Endometrium (tissue), 2 donors: ENCODE data around the gene NFATC1.

ENCODE experiments used
- FAIRE-seq: peaks from 2 replicates; lab custom pipeline; 2012; peaks lifted over from hg19 to GRCh38; lab: Jason Lieb, UNC
- donor health status: control.
- donor health status: control.

The NFATC1 gene

GRCh38 chr18:79458131-79458838 lies 62.6 kb downstream of the NFATC1 start:
- FAIRE-seq: no peak

GRCh38 chr18:79458917-79459803 lies 63.4 kb downstream of the NFATC1 start:
- FAIRE-seq: no peak

- FAIRE-seq: no peak
These were observed 64.3 kb downstream of the NFATC1 start for GRCh38 chr18:79459946-79460480.

GRCh38 chr18:79460481-79461300 lies 65.0 kb downstream of the NFATC1 start:
- no peak for FAIRE-seq

- FAIRE-seq: no peak
These were observed 65.9 kb downstream of the NFATC1 start for GRCh38 chr18:79461627-79462026.

- no peak for FAIRE-seq
These were observed 67.8 kb downstream of the NFATC1 start for GRCh38 chr18:79463424-79463960.

GRCh38 chr18:79465392-79465991 lies 69.8 kb downstream of the NFATC1 start:
- no peak for FAIRE-seq

- FAIRE-seq: no peak
These were observed 70.9 kb downstream of the NFATC1 start for GRCh38 chr18:79466591-79466990.

- FAIRE-seq: no peak
These were observed 71.4 kb downstream of the NFATC1 start for GRCh38 chr18:79467126-79467525.

GRCh38 chr18:79468119-79468789 lies 72.5 kb downstream of the NFATC1 start:
- no peak for FAIRE-seq

- no peak for FAIRE-seq
These were observed 73.6 kb downstream of the NFATC1 start for GRCh38 chr18:79469309-79469708.

- FAIRE-seq: no peak
These were observed 74.2 kb downstream of the NFATC1 start for GRCh38 chr18:79469751-79470505.

- FAIRE-seq: no peak
These were observed 74.8 kb downstream of the NFATC1 start for GRCh38 chr18:79470547-79470946.

- FAIRE-seq: no peak
These were observed 75.3 kb downstream of the NFATC1 start for GRCh38 chr18:79471046-79471445.

- no peak for FAIRE-seq
These were observed 75.9 kb downstream of the NFATC1 start for GRCh38 chr18:79471597-79471996.

GRCh38 chr18:79472176-79472575 lies 76.4 kb downstream of the NFATC1 start:
- FAIRE-seq: no peak

GRCh38 chr18:79472946-79473345 lies 77.2 kb downstream of the NFATC1 start:
- no peak for FAIRE-seq

GRCh38 chr18:79476031-79476917 lies 80.5 kb downstream of the NFATC1 start:
- no peak for FAIRE-seq

GRCh38 chr18:79476918-79477571 lies 81.3 kb downstream of the NFATC1 start:
- FAIRE-seq: no peak
